HCT116 (cell line): ENCODE measurements around the gene PITPNC1. TPM values are rescaled to one million over a fixed set of nuclear protein-coding genes. Genes with fewer than 3 reads are reported as not detected.

Experiments used
- ATAC-seq: fragments of 200-7000 bp; cut with Tn5 transposase; 2 replicates; pipeline ENCODE4 v1.9.1; 2020; ENCODE audit warnings: mild to moderate bottlenecking, moderate library complexity
- BruUV-seq: library from RNA; stranded (reverse); fragments of 400-500 nt; replicated peaks from 2 replicates; lab custom pipeline; 2021; lab: Mats Ljungman, UMichigan
- CTCF ChIA-PET: fragments of 300-600 bp; sonication (Branson Sonifier 250); formaldehyde crosslinking; loops from one replicate; lab custom pipeline; 2021; ENCODE audit warnings: antibody characterized with exemption; lab: Charles Lee
- POLR2A ChIA-PET: fragments of 300-600, 350-600 bp; sonication (Branson Sonifier 250); formaldehyde crosslinking; loops from one replicate; lab custom pipeline; 2021; ENCODE audit warnings: antibody characterized with exemption; lab: Charles Lee
- RAD21 ChIA-PET, 2 experiments: fragments of 300-600 bp; sonication (Branson Sonifier 250); formaldehyde crosslinking; loops; one replicate each; lab custom pipeline; 2023; ENCODE audit warnings: low total read pairs in 2 of 2; ENCODE audit not compliant: uncharacterized antibody in 2 of 2, unreplicated experiment in 2 of 2, low non-redundant PET in 1 of 2; lab: Charles Lee
- DNase-seq: peaks from one replicate; pipeline ENCODE4 v3.0.0-alpha.2; 2010; ENCODE audit warnings: low read depth, low spot score
- H2AFZ ChIP-seq: fragments of 200-600 bp; shearing (Covaris generic), sonication (generic); 2 replicates; pipeline ENCODE4 v1.6.1; 2017; ENCODE audit warnings: low read depth, mixed run types, mixed read lengths, antibody characterized with exemption, low read length; ENCODE audit not compliant: poor library complexity, severe bottlenecking
- H3K27ac ChIP-seq: 2 replicates; pipeline ENCODE4 v1.5.1; 2012; ENCODE audit warnings: low read depth, low read length
- H3K27me3 ChIP-seq: fragments of 200-600 bp; sonication (generic); 2 replicates; pipeline ENCODE4 v1.6.1; 2016; ENCODE audit warnings: mixed run types, low read length, mixed read lengths; ENCODE audit not compliant: insufficient read depth
- H3K36me3 ChIP-seq, 2 experiments: fragments of 200-500 bp in 1 of 2; fragments of 200-600 bp in 1 of 2; sonication (Bioruptor generic) in 1 of 2; sonication (generic) in 1 of 2; 2 replicates each; pipeline versions ENCODE4 v1.5.1 to v1.6.1; 2014 to 2016; ENCODE audit warnings: low read length in 2 of 2, inconsistent platforms in 1 of 2, mixed read lengths in 1 of 2, mixed run types in 1 of 2; ENCODE audit not compliant: insufficient read depth in 2 of 2, control insufficient read depth in 1 of 2
- H3K4me1 ChIP-seq, 2 experiments: fragments of 200-600 bp in 1 of 2; sonication (generic) in 1 of 2; 2 replicates each; pipeline versions ENCODE4 v1.5.1 to v1.6.1; 2012 to 2017; ENCODE audit warnings: low read length in 2 of 2, inconsistent platforms in 1 of 2, mild to moderate bottlenecking in 1 of 2, mixed read lengths in 1 of 2, mixed run types in 1 of 2, moderate library complexity in 1 of 2; ENCODE audit not compliant: insufficient read depth in 2 of 2, control insufficient read depth in 1 of 2
- H3K4me2 ChIP-seq: fragments of 200-600 bp; sonication (generic); 2 replicates; pipeline ENCODE4 v1.6.1; 2017; ENCODE audit warnings: mixed run types, low read length, mixed read lengths
- H3K4me3 ChIP-seq, 2 experiments: fragments of 200-600 bp in 1 of 2; sonication (generic) in 1 of 2; replicated peaks in 1 of 2; 2 replicates each; pipeline ENCODE4 v1.5.1; 2011 to 2016; ENCODE audit warnings: low read length in 2 of 2, control low read depth in 1 of 2, low read depth in 1 of 2, mild to moderate bottlenecking in 1 of 2, mixed read lengths in 1 of 2, mixed run types in 1 of 2
- H3K79me2 ChIP-seq: fragments of 200-600 bp; sonication (generic); 2 replicates; pipeline ENCODE4 v1.6.1; 2017; ENCODE audit warnings: mild to moderate bottlenecking, mixed run types, low read length, moderate library complexity, mixed read lengths; ENCODE audit not compliant: insufficient read depth
- H3K9ac ChIP-seq: fragments of 200-600 bp; sonication (generic); 2 replicates; pipeline ENCODE4 v1.6.1; 2016; ENCODE audit warnings: low read length, mixed read lengths
- H3K9me2 ChIP-seq: fragments of 200-600 bp; sonication (generic), shearing (Covaris generic); 2 replicates; pipeline ENCODE4 v1.6.1; 2017; ENCODE audit warnings: mixed run types, mild to moderate bottlenecking, moderate library complexity; ENCODE audit not compliant: insufficient read depth
- H3K9me3 ChIP-seq, 2 experiments: fragments of 200-500 bp in 1 of 2; fragments of 200-600 bp in 1 of 2; sonication (Bioruptor generic) in 1 of 2; sonication (generic) in 1 of 2; 2 replicates each; pipeline ENCODE4 v1.6.1; 2014 to 2017; ENCODE audit warnings: low read length in 2 of 2, mixed read lengths in 2 of 2, inconsistent platforms in 1 of 2, low read depth in 1 of 2, mild to moderate bottlenecking in 1 of 2, mixed run types in 1 of 2, moderate library complexity in 1 of 2; ENCODE audit not compliant: control insufficient read depth in 1 of 2, insufficient read depth in 1 of 2
- H4K20me1 ChIP-seq: fragments of 200-600 bp; sonication (generic), shearing (Covaris generic); 2 replicates; pipeline ENCODE4 v1.6.1; 2017; ENCODE audit warnings: mixed run types, mild to moderate bottlenecking, moderate library complexity; ENCODE audit not compliant: insufficient read depth
- CBX3 ChIP-seq: IDR thresholded peaks from 2 replicates; pipeline ENCODE4 v1.6.1; 2012; ENCODE audit warnings: low read depth
- CEBPB ChIP-seq: IDR thresholded peaks from 2 replicates; pipeline ENCODE4 v1.6.1; 2012; ENCODE audit warnings: low read depth
- EGR1 ChIP-seq: IDR thresholded peaks from 2 replicates; pipeline ENCODE4 v1.6.1; 2012; ENCODE audit warnings: low read depth
- FOSL1 ChIP-seq: IDR thresholded peaks from 2 replicates; pipeline ENCODE4 v1.6.1; 2012; ENCODE audit warnings: low read depth
- JUND ChIP-seq: IDR thresholded peaks from 2 replicates; pipeline ENCODE4 v1.6.1; 2012
- POLR2A ChIP-seq: IDR thresholded peaks from 2 replicates; pipeline ENCODE4 v1.7.0; 2011; ENCODE audit warnings: borderline replicate concordance; ENCODE audit not compliant: insufficient read depth, insufficient read length; ENCODE audit errors: extremely low read depth
- POLR2AphosphoS5 ChIP-seq: IDR thresholded peaks from 2 replicates; pipeline ENCODE4 v1.6.1; 2011; ENCODE audit warnings: mild to moderate bottlenecking, low read depth, low read length, moderate library complexity
- RAD21 ChIP-seq: IDR thresholded peaks from 2 replicates; pipeline ENCODE4 v1.6.1; 2012; ENCODE audit warnings: low read depth, mild to moderate bottlenecking
- SIN3A ChIP-seq: IDR thresholded peaks from 2 replicates; pipeline ENCODE4 v1.6.1; 2012; ENCODE audit warnings: low read depth
- SRF ChIP-seq: IDR thresholded peaks from 2 replicates; pipeline ENCODE4 v1.6.1; 2012; ENCODE audit warnings: low read depth
- TCF7L2 ChIP-seq: IDR thresholded peaks from 2 replicates; pipeline ENCODE4 v1.7.0; 2011; ENCODE audit warnings: borderline replicate concordance, inconsistent platforms; ENCODE audit not compliant: insufficient read depth, insufficient read length; ENCODE audit errors: extremely low read depth
- YY1 ChIP-seq: IDR thresholded peaks from 2 replicates; pipeline ENCODE4 v1.6.1; 2011; ENCODE audit warnings: low read length, low read depth, moderate library complexity, mild to moderate bottlenecking; ENCODE audit not compliant: insufficient replicate concordance; ENCODE audit errors: extremely low read depth
- ZFX ChIP-seq: fragments of 450-650 bp; IDR thresholded peaks from 2 replicates; pipeline ENCODE4 v1.6.1; 2017
- ZNF274 ChIP-seq: fragments of 200-500 bp; sonication (Bioruptor generic); IDR thresholded peaks from 2 replicates; pipeline ENCODE4 v1.6.1; 2014; ENCODE audit warnings: mild to moderate bottlenecking, low read depth, low read length, inconsistent platforms
- intact Hi-C: fragments of 100-400 bp; cut with micrococcal nuclease; formaldehyde crosslinking; loops from 2 replicates; pipeline ENCODE4 v1.10.0; 2022
- total RNA-seq: library from RNA; stranded (reverse); gene quantifications from one replicate; pipeline ENCODE4 v1.2.1, GENCODE V29; 2021; ENCODE audit not compliant: unreplicated experiment
- TF ChIP-seq, protein P1 (sequence below), 3 experiments: fragments of 200-600 bp in 1 of 3; sonication (generic) in 1 of 3; IDR thresholded peaks in 2 of 3; conservative IDR thresholded peaks in 1 of 3; 2 replicates each; pipeline ENCODE4 v1.5.1; 2012 to 2017; ENCODE audit warnings: low read depth in 2 of 3, low read length in 2 of 3, antibody characterized with exemption in 1 of 3, borderline replicate concordance in 1 of 3, control low read depth in 1 of 3, mild to moderate bottlenecking in 1 of 3, mixed read lengths in 1 of 3, mixed run types in 1 of 3, moderate library complexity in 1 of 3; ENCODE audit not compliant: insufficient read depth in 1 of 3
- TF ChIP-seq, protein P2 (sequence below): IDR thresholded peaks from 2 replicates; pipeline ENCODE4 v1.6.1; 2012
- TF ChIP-seq, protein P3 (sequence below): IDR thresholded peaks from 2 replicates; pipeline ENCODE4 v1.6.1; 2011; ENCODE audit warnings: mild to moderate bottlenecking, low read length, moderate library complexity; ENCODE audit not compliant: insufficient replicate concordance; ENCODE audit errors: extremely low read depth
- TF ChIP-seq, protein P4 (sequence below): IDR thresholded peaks from 2 replicates; pipeline ENCODE4 v1.6.1; 2012
- TF ChIP-seq, protein P5 (sequence below): IDR thresholded peaks from 2 replicates; pipeline ENCODE4 v1.6.1; 2012; ENCODE audit warnings: low read depth

PITPNC1 gene
- total RNA-seq, 1 experiment from 2014 or later: 41.9 TPM

DNA sequence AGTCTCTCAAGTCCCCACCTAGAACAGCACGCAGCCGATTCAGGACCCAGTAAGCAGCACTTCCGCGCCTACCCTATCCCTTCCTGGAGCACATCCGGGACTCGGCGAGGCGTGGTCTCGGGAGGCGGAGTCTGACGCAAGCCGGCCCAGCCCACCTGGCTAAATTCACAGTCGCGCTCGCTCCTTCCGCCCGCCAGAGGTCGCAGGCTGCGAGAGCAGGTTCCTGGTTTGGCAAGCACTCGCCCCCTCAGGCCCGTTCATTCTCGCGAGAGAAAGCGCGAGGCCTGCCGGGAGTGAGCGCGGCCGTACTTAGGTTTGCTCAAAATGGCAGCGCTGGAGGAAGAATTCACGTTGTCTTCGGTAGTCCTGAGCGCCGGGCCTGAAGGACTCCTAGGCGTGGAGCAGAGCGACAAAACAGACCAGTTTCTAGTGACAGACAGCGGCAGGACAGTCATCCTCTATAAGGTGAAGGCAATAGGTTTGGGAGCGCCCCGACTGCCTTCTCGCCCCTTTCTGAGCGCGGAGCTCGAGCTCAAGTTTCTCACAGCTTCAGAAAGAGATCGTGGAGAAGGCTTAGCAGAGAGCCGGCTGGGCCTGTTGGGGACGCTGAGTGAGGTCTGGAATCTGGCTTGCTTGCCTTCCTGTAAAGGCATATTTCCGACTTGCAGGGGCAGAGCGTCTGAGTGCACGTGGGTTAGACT, 340.7 kb downstream of the PITPNC1 start, which contains the start of gene NOL11:
NOL11 (plus strand) TSS at position 313 of the 701 bp plus-strand sequence; CDS start at position 325, 12 bp downstream.
- CTCF ChIA-PET: no interaction called here
- Histone ChIP-seq H3K4me2 (peak within 1 kb of the TSS; percentile 84), H3K36me3 (peaks cover 22 to 28% of the 10 kb centered on the region in 2 experiments; a peak in 3 of 4 replicates), H3K27me3 (no peaks in the 10 kb centered on the region), H3K4me3 (peak within 1 kb of the TSS; percentile 83 to 94), H3K4me1 (peaks cover 7 to 16% of the 10 kb centered on the region in 2 experiments; a peak in 3 of 4 replicates), H3K9me3 (no peaks in the 10 kb centered on the region), H3K9ac (peak within 1 kb of the TSS; percentile 99), H4K20me1 (no peaks in the 10 kb centered on the region), H3K9me2 (no peaks in the 10 kb centered on the region), H3K27ac (peak within 1 kb of the TSS; percentile 77), H3K79me2 (peaks cover 50% of the 10 kb centered on the region), H2AFZ (peak within 1 kb of the TSS; percentile 20)
- DNase-seq: peak; percentile 99
- TSS peak; percentile 82 for BruUV-seq
- ATAC-seq: peak; percentile 98
- intact Hi-C loops: loop anchor here (1.0 to 5.0 kb wide), 4 partner anchors 62 to 1045 kb away; partner anchors contain the start of gene BPTF
- POLR2A ChIA-PET: interaction anchor here (0.6 to 1.0 kb wide), 2 partner anchors 17 to 61 kb away, joined by 4 to 5 read pairs; no protein-coding TSS in a partner anchor
- RAD21 ChIA-PET: no interaction called here
- TF ChIP-seq FOSL1 (no peak), CEBPB (peak; percentile 90), CBX3 (peak; percentile 98), SIN3A (peak; percentile 94), ZFX (peak; percentile 64; the same call in 1 of the 2 replicates), SRF (peak; percentile 93), POLR2AphosphoS5 (peak; percentile 99), POLR2A (peak; percentile 95), TCF7L2 (peak; percentile 40), EGR1 (peak; percentile 99), RAD21 (peak; percentile 83), ZNF274 (no peak), YY1 (peak; percentile 98), JUND (peak; percentile 16; the same call in 1 of the 2 replicates)
- TF ChIP-seq, protein P1, sequence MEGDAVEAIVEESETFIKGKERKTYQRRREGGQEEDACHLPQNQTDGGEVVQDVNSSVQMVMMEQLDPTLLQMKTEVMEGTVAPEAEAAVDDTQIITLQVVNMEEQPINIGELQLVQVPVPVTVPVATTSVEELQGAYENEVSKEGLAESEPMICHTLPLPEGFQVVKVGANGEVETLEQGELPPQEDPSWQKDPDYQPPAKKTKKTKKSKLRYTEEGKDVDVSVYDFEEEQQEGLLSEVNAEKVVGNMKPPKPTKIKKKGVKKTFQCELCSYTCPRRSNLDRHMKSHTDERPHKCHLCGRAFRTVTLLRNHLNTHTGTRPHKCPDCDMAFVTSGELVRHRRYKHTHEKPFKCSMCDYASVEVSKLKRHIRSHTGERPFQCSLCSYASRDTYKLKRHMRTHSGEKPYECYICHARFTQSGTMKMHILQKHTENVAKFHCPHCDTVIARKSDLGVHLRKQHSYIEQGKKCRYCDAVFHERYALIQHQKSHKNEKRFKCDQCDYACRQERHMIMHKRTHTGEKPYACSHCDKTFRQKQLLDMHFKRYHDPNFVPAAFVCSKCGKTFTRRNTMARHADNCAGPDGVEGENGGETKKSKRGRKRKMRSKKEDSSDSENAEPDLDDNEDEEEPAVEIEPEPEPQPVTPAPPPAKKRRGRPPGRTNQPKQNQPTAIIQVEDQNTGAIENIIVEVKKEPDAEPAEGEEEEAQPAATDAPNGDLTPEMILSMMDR (IDR thresholded peaks at IDR 0.05 in 2 of 3, conservative IDR thresholded peaks at IDR 0.05 in 1 of 3; ENCODE audit: borderline replicate concordance in 1 of 3, insufficient read depth in 1 of 3, low read depth in 2 of 3, low read length in 2 of 3): peak; percentile 92 to 99 (median 96)
- TF ChIP-seq, protein P2, sequence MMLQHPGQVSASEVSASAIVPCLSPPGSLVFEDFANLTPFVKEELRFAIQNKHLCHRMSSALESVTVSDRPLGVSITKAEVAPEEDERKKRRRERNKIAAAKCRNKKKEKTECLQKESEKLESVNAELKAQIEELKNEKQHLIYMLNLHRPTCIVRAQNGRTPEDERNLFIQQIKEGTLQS: no peak
- TF ChIP-seq, protein P3, sequence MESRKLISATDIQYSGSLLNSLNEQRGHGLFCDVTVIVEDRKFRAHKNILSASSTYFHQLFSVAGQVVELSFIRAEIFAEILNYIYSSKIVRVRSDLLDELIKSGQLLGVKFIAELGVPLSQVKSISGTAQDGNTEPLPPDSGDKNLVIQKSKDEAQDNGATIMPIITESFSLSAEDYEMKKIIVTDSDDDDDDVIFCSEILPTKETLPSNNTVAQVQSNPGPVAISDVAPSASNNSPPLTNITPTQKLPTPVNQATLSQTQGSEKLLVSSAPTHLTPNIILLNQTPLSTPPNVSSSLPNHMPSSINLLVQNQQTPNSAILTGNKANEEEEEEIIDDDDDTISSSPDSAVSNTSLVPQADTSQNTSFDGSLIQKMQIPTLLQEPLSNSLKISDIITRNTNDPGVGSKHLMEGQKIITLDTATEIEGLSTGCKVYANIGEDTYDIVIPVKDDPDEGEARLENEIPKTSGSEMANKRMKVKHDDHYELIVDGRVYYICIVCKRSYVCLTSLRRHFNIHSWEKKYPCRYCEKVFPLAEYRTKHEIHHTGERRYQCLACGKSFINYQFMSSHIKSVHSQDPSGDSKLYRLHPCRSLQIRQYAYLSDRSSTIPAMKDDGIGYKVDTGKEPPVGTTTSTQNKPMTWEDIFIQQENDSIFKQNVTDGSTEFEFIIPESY: peak; percentile 99
- TF ChIP-seq, protein P4, sequence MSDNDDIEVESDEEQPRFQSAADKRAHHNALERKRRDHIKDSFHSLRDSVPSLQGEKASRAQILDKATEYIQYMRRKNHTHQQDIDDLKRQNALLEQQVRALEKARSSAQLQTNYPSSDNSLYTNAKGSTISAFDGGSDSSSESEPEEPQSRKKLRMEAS: peak; percentile 93
- TF ChIP-seq, protein P5, sequence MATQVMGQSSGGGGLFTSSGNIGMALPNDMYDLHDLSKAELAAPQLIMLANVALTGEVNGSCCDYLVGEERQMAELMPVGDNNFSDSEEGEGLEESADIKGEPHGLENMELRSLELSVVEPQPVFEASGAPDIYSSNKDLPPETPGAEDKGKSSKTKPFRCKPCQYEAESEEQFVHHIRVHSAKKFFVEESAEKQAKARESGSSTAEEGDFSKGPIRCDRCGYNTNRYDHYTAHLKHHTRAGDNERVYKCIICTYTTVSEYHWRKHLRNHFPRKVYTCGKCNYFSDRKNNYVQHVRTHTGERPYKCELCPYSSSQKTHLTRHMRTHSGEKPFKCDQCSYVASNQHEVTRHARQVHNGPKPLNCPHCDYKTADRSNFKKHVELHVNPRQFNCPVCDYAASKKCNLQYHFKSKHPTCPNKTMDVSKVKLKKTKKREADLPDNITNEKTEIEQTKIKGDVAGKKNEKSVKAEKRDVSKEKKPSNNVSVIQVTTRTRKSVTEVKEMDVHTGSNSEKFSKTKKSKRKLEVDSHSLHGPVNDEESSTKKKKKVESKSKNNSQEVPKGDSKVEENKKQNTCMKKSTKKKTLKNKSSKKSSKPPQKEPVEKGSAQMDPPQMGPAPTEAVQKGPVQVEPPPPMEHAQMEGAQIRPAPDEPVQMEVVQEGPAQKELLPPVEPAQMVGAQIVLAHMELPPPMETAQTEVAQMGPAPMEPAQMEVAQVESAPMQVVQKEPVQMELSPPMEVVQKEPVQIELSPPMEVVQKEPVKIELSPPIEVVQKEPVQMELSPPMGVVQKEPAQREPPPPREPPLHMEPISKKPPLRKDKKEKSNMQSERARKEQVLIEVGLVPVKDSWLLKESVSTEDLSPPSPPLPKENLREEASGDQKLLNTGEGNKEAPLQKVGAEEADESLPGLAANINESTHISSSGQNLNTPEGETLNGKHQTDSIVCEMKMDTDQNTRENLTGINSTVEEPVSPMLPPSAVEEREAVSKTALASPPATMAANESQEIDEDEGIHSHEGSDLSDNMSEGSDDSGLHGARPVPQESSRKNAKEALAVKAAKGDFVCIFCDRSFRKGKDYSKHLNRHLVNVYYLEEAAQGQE: no peak
